Measurements from ENCODE around the gene SLC39A13. TPM values are rescaled to one million over a fixed set of nuclear protein-coding genes. Genes with fewer than 3 reads are reported as not detected.

SLC39A13 gene
- total RNA-seq, 4 donors from 2014 or later, result 21.2 to 52.6 (median 46.0) TPM

DNA sequence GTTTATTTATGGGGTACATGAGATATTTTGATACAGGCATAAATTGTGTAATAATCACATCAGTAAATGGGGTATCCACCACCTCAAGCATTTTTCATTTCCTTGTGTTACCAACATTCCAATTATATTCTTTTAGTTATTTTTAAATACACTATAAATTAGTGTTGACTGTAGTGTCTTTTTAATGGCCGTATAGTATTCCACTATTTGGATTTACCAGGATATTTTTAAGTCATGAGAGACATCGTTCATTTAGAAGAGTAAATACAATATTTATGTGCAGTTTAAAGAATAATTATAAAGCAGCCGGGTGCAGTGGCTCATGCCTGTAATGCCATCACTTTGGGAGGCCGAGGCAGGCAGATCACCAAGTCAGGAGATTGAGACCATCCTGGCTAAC is 23.9 kb upstream of the SLC39A13 start:
- TF ChIP-seq, protein P1, sequence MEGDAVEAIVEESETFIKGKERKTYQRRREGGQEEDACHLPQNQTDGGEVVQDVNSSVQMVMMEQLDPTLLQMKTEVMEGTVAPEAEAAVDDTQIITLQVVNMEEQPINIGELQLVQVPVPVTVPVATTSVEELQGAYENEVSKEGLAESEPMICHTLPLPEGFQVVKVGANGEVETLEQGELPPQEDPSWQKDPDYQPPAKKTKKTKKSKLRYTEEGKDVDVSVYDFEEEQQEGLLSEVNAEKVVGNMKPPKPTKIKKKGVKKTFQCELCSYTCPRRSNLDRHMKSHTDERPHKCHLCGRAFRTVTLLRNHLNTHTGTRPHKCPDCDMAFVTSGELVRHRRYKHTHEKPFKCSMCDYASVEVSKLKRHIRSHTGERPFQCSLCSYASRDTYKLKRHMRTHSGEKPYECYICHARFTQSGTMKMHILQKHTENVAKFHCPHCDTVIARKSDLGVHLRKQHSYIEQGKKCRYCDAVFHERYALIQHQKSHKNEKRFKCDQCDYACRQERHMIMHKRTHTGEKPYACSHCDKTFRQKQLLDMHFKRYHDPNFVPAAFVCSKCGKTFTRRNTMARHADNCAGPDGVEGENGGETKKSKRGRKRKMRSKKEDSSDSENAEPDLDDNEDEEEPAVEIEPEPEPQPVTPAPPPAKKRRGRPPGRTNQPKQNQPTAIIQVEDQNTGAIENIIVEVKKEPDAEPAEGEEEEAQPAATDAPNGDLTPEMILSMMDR (IDR thresholded peaks at IDR 0.05; ENCODE audit: low read depth), result no peak

DNA sequence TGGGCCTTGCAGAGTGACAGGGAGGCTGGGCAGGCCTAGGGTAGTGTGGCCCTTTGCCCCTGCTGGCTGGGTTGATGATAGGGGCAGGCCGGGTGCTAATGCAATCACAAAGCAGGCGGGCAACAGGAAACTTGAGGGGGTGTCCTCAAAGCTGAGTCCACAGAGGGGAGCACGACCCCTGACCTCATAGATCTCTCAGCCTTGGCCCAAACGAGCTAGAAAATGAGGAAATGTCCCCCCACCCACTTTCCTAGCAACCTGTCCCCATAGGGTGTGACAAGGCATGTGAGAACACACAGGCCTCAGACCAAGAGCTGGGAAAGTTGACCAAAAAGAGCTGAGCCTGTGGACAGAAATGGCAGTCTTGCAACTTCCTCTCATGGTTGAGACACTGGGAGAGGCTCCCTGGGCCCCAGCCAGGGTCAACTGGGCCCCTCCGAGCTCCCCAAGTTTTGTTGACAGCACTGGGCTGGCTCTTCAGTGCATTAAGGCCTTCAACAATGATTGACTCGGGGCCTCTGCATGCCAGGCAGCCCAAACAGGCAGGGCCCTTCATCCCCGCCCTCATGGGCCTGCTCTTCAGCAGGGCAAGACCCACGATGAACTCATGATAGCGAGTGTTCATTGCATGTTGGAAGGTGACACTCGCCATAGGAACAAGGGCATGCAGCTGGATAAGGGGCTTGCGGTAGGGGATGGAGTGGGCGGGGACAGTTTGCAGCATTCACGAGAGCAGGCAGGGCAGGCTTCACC is 20.3 kb upstream of the SLC39A13 start:
- TF ChIP-seq, protein P1 (IDR thresholded peaks at IDR 0.05; ENCODE audit: low read depth), result no peak

DNA sequence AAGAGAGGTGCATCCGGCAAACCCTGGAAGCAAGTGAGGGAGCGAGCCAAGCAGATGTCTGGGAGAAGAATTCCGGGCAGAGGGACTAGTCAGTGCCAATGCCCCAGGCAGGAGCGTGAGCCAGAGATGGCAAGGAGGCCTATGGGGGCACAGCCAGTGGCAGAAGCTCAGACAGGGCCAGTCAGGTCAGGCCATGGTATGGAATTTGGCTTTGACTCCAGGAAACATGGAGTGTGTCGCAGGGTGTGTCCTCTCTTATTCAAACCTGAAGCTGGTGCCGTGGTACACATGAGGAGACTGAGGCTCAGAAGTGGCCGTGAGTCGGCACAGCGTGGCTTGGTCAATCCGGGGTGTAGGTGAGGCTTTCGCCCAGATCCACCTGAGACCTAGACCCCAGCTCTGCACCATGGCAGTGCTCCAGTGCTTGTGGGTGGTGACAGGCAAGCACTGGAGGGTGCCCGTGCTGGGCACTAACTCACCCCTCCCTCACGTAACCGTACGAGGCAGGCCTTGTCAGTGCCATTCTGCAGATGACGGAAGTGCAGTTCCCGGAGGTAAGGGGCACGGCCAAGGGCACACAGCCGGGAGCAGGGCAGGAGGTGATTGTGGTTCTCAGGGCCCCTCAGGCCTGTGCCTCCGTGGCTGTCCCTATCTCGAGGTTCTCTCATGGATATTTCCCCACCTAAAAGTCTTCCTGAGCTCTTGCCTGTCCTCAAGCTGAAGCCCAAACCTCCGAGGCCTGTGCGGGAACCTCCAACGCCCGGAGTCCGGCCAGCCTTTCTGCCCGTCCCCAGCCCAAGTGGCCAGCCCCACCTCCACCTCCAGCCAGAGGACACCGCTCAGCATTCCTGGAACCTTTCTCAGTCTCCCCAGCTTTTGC is 19.5 kb upstream of the SLC39A13 start:
- TF ChIP-seq, protein P1 (IDR thresholded peaks at IDR 0.05; ENCODE audit: low read depth), result no peak

DNA sequence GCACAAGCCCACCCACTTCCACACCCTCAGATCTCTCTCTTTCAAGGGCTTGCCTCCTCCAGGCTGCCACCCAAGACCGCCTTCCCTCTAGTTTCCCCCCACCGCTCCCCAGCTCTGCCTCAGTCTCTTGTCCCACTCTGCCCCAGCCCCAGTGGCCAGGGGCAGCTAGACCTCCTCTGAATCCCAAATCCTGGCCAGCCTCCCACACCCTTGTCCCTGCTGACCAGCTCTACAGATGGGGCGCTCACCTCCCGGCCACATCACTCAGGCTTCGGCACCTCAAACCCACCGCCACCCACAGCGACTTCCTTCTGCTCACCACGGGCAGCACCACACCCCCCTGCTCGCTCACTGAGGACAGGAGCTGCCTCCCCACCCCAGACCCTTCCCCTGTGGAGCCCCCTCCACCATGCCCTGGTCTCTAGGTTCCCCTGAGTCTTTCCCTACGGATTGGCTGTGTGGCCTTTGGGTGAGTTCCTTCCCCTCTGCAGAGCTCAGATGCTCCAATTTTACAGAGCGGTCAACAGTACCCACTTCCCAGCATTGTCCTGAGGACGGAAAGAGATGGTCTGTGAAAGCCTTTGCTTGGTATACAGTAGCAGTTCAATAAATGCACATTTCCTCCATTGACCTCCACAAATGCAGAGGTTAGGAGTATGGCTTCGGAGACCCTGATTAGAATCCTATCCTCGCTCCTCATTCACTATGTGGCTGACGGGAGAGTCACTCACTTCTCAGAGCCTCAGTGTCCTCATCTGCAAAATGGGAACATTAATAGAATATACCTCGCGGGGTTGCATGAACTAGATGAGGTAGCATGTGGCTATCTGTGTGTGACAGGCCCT is 18.6 kb upstream of the SLC39A13 start:
- TF ChIP-seq, protein P1 (IDR thresholded peaks at IDR 0.05; ENCODE audit: low read depth), result no peak

DNA sequence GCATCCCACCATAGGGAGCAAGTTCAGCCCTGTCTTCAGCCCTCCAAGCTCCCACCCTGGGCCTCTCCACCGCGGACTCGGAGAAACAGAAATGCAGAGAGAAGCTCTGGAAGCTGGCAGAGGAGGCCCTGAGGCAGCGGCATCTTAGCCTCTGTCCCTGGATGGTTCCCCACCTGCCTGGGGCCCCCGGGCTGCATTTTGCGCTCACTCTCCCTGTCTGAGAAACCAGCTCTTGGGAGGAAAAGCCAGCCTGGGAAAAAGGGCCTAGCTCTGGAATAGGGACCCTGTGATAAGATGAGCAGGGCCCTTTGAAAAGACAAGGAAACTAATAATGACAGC is 18.0 kb upstream of the SLC39A13 start:
- TF ChIP-seq, protein P1 (IDR thresholded peaks at IDR 0.05; ENCODE audit: low read depth), result no peak

DNA sequence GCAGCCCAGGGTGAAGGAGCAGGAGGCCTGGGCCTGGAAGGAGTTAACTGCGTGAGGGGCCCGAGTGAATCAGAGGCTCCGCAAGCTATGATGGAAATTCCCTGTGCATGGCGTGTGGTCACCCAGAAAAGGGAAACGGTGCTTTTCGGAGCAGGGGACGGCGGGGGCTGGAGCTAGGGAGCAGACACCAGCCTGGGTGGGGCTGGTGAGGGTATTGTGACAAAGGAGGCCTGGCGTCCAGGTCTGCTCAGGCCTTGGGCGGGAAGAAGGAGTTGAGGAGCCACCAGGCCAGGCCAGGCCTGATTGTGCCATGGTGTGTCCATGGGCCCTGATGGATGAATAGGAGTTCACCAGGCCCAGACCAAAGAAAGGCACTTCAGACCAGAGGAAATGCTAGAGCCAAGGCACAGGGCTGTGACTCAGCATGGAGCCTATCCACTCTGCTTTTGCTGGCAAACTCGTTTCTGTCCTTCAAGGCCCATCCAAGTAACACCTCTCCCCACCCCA is 17.3 kb upstream of the SLC39A13 start:
- TF ChIP-seq, protein P1 (IDR thresholded peaks at IDR 0.05; ENCODE audit: low read depth), result no peak
